ENCODE measurements around the gene ERBIN.

Gene ERBIN

DNA sequence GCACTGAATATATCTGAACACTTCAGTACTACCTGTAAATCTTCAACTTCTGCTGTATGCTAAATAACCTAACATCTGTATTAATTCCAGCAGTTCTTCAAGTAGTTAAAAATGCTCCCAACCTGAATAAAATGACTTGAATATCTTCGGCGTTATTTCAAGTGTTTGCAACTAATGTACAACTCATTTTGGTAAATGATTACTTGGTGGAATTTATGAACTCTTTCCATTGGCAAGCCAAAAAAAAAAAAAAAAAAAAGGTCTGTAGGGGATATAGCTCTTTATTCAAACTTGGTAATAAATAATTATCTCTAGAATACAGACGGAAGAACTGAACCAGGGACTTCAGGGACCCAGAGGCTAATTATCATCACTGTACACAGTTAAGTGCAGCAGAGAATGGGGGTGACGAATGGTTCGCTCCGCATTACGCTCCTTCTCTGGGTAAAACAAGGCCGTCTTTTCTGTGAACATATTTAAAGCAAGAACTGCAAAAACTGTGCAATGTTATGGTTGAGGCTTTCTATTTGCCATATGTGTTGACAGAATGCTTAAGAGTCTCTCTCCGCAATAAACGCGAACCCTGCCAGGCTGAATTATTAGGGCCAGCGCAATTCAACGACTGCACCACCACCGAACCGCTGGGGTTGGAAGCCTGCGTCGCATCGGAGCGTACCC lies 1.9 kb upstream of the ERBIN start:
- POLR2A ChIA-PET, result interaction anchor here (1.2 kb wide), 1 partner anchor 9 kb away, joined by 5 read pairs; no protein-coding TSS in a partner anchor
- CTCF ChIA-PET, result interaction anchor here (0.8 to 2.1 kb wide), 8 partner anchors 10 to 198 kb away, joined by 3 to 7 read pairs (median 4); no protein-coding TSS in a partner anchor
- peak; percentile 21 for DNase-seq (ENCODE audit: extremely low spot score)
- TF ChIP-seq, protein P1, sequence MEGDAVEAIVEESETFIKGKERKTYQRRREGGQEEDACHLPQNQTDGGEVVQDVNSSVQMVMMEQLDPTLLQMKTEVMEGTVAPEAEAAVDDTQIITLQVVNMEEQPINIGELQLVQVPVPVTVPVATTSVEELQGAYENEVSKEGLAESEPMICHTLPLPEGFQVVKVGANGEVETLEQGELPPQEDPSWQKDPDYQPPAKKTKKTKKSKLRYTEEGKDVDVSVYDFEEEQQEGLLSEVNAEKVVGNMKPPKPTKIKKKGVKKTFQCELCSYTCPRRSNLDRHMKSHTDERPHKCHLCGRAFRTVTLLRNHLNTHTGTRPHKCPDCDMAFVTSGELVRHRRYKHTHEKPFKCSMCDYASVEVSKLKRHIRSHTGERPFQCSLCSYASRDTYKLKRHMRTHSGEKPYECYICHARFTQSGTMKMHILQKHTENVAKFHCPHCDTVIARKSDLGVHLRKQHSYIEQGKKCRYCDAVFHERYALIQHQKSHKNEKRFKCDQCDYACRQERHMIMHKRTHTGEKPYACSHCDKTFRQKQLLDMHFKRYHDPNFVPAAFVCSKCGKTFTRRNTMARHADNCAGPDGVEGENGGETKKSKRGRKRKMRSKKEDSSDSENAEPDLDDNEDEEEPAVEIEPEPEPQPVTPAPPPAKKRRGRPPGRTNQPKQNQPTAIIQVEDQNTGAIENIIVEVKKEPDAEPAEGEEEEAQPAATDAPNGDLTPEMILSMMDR (IDR thresholded peaks at IDR 0.05; ENCODE audit: control extremely low read depth, extremely low read depth, low read depth, missing control alignments), result no peak

DNA sequence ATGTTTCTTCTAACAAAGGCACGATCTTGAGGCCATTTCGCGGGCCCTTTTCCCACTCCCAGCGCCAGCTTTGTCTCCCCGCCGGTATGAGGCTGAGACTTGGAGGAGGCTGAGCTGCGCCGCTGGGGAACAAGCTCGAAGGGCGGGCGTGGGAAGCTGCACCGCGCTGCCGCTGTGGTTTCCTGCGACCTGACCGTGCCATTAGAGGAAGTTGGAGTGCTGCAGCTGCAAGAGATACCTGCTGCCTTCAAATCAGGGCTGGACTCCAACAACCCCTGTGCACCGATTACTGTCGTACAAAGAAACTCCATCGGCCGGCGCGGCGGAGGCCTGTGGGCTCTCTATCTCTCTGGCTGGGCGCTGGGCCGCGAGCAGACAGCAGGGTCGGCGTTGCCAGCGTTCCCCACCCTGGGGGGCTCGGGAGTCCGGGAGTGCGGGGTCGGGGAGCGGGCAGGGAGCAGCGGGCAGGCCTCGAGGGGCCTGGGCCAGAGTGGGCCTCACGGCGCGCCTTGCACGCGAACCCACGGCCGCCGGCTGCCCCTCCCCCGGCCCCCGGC lies 1.3 kb upstream of the ERBIN start:
- peak; percentile 82 for DNase-seq (ENCODE audit: extremely low spot score)
- POLR2A ChIA-PET, result interaction anchor here (1.2 kb wide), 1 partner anchor 10 kb away, joined by 5 read pairs; no protein-coding TSS in a partner anchor
- TF ChIP-seq, protein P1 (IDR thresholded peaks at IDR 0.05; ENCODE audit: control extremely low read depth, extremely low read depth, low read depth, missing control alignments), result no peak
- CTCF ChIA-PET, result interaction anchor here (1.3 to 2.1 kb wide), 7 partner anchors 9 to 198 kb away, joined by 3 to 7 read pairs (median 4); no protein-coding TSS in a partner anchor

DNA sequence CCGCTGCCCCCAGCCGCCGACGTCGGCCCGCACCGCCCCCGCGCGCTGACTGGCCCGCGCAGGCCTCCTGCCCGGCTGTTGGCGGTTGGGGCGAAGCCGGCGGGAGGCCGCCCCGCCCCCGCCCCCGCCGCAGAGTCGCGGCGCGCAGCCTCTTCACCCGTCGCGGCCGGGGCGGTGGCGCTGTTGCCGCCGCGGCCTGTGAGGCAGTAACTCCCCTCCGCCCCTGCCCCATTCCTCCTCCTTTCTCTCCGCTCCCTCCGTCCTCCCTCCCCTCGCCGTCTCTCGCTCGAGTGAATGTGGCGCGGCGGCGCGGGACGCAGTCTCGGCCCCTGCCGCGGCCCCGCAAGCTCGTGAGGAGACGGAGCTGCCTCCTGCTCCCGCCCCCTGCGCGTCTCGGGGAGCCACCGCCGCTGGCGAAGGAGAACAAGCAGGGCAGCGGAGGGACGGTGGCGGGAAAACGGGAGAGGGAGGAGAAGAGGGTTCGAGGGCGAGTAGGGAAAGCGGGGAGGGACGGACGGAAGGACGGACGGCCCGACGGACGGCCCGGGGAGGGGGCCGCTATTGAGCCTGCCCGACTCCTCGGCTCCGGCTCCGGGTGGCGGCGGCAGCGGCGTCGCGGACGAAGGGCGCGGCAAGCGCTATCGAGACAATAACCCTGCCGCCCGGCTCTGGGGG lies 637 bp upstream of the ERBIN start:
- DNase-seq (ENCODE audit: extremely low spot score), result peak; percentile 87
- CTCF ChIA-PET, result interaction anchor here (1.3 to 1.8 kb wide), 3 partner anchors 9 to 54 kb away, joined by 3 to 6 read pairs (median 4); no protein-coding TSS in a partner anchor
- POLR2A ChIA-PET, result interaction anchor here (1.2 kb wide), 1 partner anchor 10 kb away, joined by 5 read pairs; no protein-coding TSS in a partner anchor
- TF ChIP-seq, protein P1 (IDR thresholded peaks at IDR 0.05; ENCODE audit: control extremely low read depth, extremely low read depth, low read depth, missing control alignments), result peak; percentile 56

DNA sequence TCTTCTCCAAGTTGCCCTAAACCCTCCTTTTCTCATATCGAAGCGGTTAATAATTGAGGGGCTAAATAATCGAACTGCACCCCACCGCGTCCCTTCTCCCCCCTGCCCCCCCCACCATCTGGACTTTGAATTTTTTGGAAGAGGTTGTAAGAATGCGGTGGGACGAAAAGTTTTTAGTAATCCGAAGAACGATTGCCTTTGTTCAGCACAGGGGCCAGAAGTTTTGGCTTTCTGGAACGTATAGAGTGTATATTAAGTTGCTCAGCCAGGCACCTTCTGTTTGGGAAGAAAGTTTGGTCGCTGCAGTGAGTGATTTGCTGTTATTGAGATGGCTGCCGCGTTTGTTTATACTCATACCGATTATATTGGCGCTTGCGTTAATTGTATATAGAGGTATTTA lies 518 bp downstream of the ERBIN start:
- ChIA-PET CTCF (interaction anchor here (1.8 kb wide), 1 partner anchor 10 kb away, joined by 6 read pairs; no protein-coding TSS in a partner anchor), POLR2A (no interaction called here)
- TF ChIP-seq, protein P1 (IDR thresholded peaks at IDR 0.05; ENCODE audit: control extremely low read depth, extremely low read depth, low read depth, missing control alignments), result no peak
- DNase-seq (ENCODE audit: extremely low spot score), result no peak

DNA sequence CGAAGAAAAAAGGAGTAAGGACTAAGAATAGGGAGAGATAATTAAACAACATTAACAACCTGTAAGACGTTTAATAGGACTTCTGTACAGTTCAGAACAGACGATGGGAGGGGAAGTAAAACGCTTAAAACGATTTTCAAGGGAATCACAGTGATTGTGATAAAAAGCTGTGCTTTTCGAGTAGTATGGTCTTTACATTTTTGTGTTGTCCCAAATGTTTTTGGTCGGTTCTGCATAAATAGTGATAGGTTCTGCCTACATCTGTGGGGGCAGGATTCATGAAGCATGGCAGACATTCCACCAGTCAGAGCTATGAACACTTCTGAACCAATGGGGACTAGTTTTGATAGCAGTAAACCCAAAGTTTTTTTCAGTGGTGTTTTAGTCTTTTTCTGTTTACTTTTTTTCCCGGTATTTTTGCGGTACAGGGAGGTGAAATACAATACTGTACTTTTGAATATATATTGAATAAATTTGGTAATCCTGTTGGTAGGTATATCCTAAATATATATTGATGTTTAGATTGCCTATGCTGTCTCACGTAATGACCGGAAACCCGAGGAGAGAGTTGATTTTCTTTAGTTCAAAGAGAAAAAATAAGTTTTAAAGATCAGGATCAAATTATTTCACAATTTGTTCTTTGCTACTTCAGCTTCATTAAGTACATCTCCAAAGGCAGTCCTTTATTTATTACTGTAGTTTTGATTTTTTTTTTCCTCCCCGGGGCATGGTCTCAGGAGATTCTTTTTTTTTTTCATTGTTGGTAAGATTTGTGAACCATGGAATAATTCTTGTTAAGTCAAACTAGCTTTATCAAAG lies 1.3 kb downstream of the ERBIN start:
- ChIA-PET CTCF (no interaction called here), POLR2A (no interaction called here)
- TF ChIP-seq, protein P1 (IDR thresholded peaks at IDR 0.05; ENCODE audit: control extremely low read depth, extremely low read depth, low read depth, missing control alignments), result no peak
- DNase-seq (ENCODE audit: extremely low spot score), result peak; percentile 58

All from GM10248 (cell line).